Endothelial cell of umbilical vein (primary cell): ENCODE data around the gene HHATL. TPM values are rescaled to one million over a fixed set of nuclear protein-coding genes. Genes with fewer than 3 reads are reported as not detected.

Experiments used
- BruUV-seq: library from RNA; stranded (reverse); fragments of 400-500 nt; replicated peaks from 2 replicates; lab custom pipeline; 2021; lab: Mats Ljungman, UMichigan
- CTCF ChIA-PET: fragments of 300-600, 350-600 bp; sonication (Branson Sonifier 250); formaldehyde crosslinking; loops from one replicate; lab custom pipeline; 2021; ENCODE audit warnings: antibody characterized with exemption, inconsistent platforms; lab: Charles Lee
- POLR2A ChIA-PET: fragments of 300-600, 350-600 bp; sonication (Branson Sonifier 250); formaldehyde crosslinking; loops from one replicate; lab custom pipeline; 2021; ENCODE audit warnings: antibody characterized with exemption, inconsistent platforms; lab: Charles Lee
- DNase-seq: peaks from one replicate; pipeline ENCODE4 v3.0.0-alpha.2; 2011; ENCODE audit warnings: low read depth, low spot score
- FAIRE-seq: peaks from 2 replicates; lab custom pipeline; 2011; peaks lifted over from hg19 to GRCh38; lab: Jason Lieb, UNC
- H2AFZ ChIP-seq: 2 replicates; pipeline ENCODE4 v1.6.0; 2012; ENCODE audit warnings: low read depth, low read length, control low read depth, inconsistent platforms
- H3K27ac ChIP-seq: 2 replicates; pipeline ENCODE4 v1.5.1; 2011; ENCODE audit warnings: low read depth, mild to moderate bottlenecking, control low read depth, low read length, moderate library complexity; ENCODE audit not compliant: insufficient read depth
- H3K27me3 ChIP-seq, 2 experiments: 2 replicates each; pipeline versions ENCODE4 v1.6.0 to v1.6.1; 2011; ENCODE audit warnings: low read length in 2 of 2, mixed read lengths in 1 of 2; ENCODE audit not compliant: control insufficient read depth in 2 of 2, insufficient read depth in 2 of 2
- H3K36me3 ChIP-seq, 2 experiments: 2 replicates in 1 of 2; 3 replicates in 1 of 2; pipeline ENCODE4 v1.5.1; 2011; ENCODE audit warnings: low read length in 2 of 2, mild to moderate bottlenecking in 1 of 2, moderate library complexity in 1 of 2; ENCODE audit not compliant: control insufficient read depth in 2 of 2, insufficient read depth in 2 of 2; ENCODE audit errors: extremely low read depth in 1 of 2
- H3K4me1 ChIP-seq: 3 replicates; pipeline ENCODE4 v1.5.1; 2011; ENCODE audit warnings: mild to moderate bottlenecking, low read length; ENCODE audit not compliant: control insufficient read depth, insufficient read depth; ENCODE audit errors: extremely low read depth
- H3K4me2 ChIP-seq: 2 replicates; pipeline ENCODE4 v1.6.1; 2011; ENCODE audit warnings: low read length, control low read depth, mixed read lengths; ENCODE audit not compliant: insufficient read depth
- H3K4me3 ChIP-seq, 3 experiments: fragments of 200-600 bp in 1 of 3; sonication (generic), shearing (Covaris generic) in 1 of 3; replicated peaks in 1 of 3; 2 replicates each; pipeline ENCODE4 v1.5.1; 2011 to 2016; ENCODE audit warnings: control low read depth in 3 of 3, low read length in 3 of 3, mild to moderate bottlenecking in 2 of 3, inconsistent platforms in 1 of 3, low read depth in 1 of 3, moderate library complexity in 1 of 3; ENCODE audit not compliant: insufficient read depth in 1 of 3
- H3K79me2 ChIP-seq: 2 replicates; pipeline ENCODE4 v1.6.0; 2012; ENCODE audit warnings: low read length, inconsistent platforms; ENCODE audit not compliant: control insufficient read depth, insufficient read depth
- H3K9ac ChIP-seq: replicated peaks from 2 replicates; pipeline ENCODE3; 2011; ENCODE audit warnings: low read length, control low read depth; ENCODE audit not compliant: insufficient read depth; ENCODE audit errors: extremely low read depth
- H3K9me1 ChIP-seq: replicated peaks from 3 replicates; pipeline ENCODE4 v1.6.0; 2011; ENCODE audit warnings: mild to moderate bottlenecking, low read length; ENCODE audit not compliant: control insufficient read depth, insufficient read depth; ENCODE audit errors: extremely low read depth
- H3K9me3 ChIP-seq: replicated peaks from 2 replicates; pipeline ENCODE4 v1.5.1; 2012; ENCODE audit warnings: low read length, inconsistent platforms; ENCODE audit not compliant: control insufficient read depth, insufficient read depth
- H4K20me1 ChIP-seq: replicated peaks from 2 replicates; pipeline ENCODE3; 2011; ENCODE audit warnings: mild to moderate bottlenecking, low read length; ENCODE audit not compliant: control insufficient read depth, insufficient read depth; ENCODE audit errors: extremely low read depth
- EZH2 ChIP-seq: IDR thresholded peaks from 2 replicates; pipeline ENCODE4 v1.6.1; 2012; ENCODE audit warnings: borderline replicate concordance, low read depth, mild to moderate bottlenecking, moderate library complexity, low read length, inconsistent platforms; ENCODE audit not compliant: severe bottlenecking
- FOS ChIP-seq: IDR thresholded peaks from 2 replicates; pipeline ENCODE4 v1.6.1; 2011; ENCODE audit warnings: mild to moderate bottlenecking, low read length, moderate library complexity, borderline replicate concordance; ENCODE audit not compliant: insufficient read depth
- GATA2 ChIP-seq: IDR thresholded peaks from 2 replicates; pipeline ENCODE4 v1.7.0; 2011; ENCODE audit warnings: low read depth, mild to moderate bottlenecking, moderate library complexity, mixed read lengths, low read length; ENCODE audit not compliant: insufficient read length, insufficient read depth
- JUN ChIP-seq: IDR thresholded peaks from 2 replicates; pipeline ENCODE4 v1.6.1; 2011; ENCODE audit warnings: borderline replicate concordance, low read depth; ENCODE audit not compliant: insufficient read length, insufficient read depth
- MYC ChIP-seq: IDR thresholded peaks from one replicate; pipeline ENCODE4 v1.6.1; 2011; ENCODE audit warnings: mild to moderate bottlenecking, low read depth, low read length
- POLR2A ChIP-seq: IDR thresholded peaks from 2 replicates; pipeline ENCODE4 v1.6.1; 2012; ENCODE audit warnings: low read depth, mild to moderate bottlenecking, control low read depth, low read length
- POLR2AphosphoS5 ChIP-seq: IDR thresholded peaks from 2 replicates; pipeline ENCODE4 v1.6.1; 2012; ENCODE audit warnings: low read depth, mild to moderate bottlenecking, control low read depth, low read length, moderate library complexity; ENCODE audit not compliant: insufficient read depth
- dilution Hi-C: fragments of 300-500 bp; cut with MboI; formaldehyde crosslinking; loops from one replicate; pipeline ENCODE4 v1.15.0; 2019; ENCODE audit warnings: low sequenced_read_pairs; ENCODE audit not compliant: extremely low pct_ligation_motif_present
- intact Hi-C: fragments of 100-400 bp; cut with micrococcal nuclease; formaldehyde crosslinking; loops from one replicate; pipeline ENCODE4 v1.10.0; 2022
- polyA plus RNA-seq, 4 experiments: library from polyadenylated mRNA; depleted of rRNA in 3 of 4; stranded (reverse) in 3 of 4; unstranded in 1 of 4; fragments of >200 nt; gene quantifications; 2 replicates each; pipeline versions ENCODE4 v1.2.1 to v1.2.3, GENCODE V29; 2011 to 2012; ENCODE audit warnings: missing spikeins in 1 of 4
- total RNA-seq: library from RNA; stranded (reverse); gene quantifications from 2 replicates; pipeline ENCODE4 v1.2.3, GENCODE V29; 2021
- TF ChIP-seq, protein P1 (sequence below), 2 donors: IDR thresholded peaks; 1 replicate in 1 of 2; 2 replicates in 1 of 2; pipeline ENCODE4 v1.5.1; 2011; ENCODE audit warnings: low read length in 2 of 2, mild to moderate bottlenecking in 2 of 2, moderate library complexity in 2 of 2, control low read depth in 1 of 2, inconsistent platforms in 1 of 2, low read depth in 1 of 2; ENCODE audit not compliant: insufficient read depth in 1 of 2; ENCODE audit errors: extremely low read depth in 1 of 2
- TF ChIP-seq, protein P2 (sequence below): IDR thresholded peaks from 2 replicates; pipeline ENCODE4 v1.6.1; 2011; ENCODE audit not compliant: insufficient read depth, insufficient read length

HHATL gene
- total and polyA plus RNA-seq, 2 donors (not counting 3 experiments of a cell fraction or from before 2014, with no cell fraction given): not detected

DNA sequence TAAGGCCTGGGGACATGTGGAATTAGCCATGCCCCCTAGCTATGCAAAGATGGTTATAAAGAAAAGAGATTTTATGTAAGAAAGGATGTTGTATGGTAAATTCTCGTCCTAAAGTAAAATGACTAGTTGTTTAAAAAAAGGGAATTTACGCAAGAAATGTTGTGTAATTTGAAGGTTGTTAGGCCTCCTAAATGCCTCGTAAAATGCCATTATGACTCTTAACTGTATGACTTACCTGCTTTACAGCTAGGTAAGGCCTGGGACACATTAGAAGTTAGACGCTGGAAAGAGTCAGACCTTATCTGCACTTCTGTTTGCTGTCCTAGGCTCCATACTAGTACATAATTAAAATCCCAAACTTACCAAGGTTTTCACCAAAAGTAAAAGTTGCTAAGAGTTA, 17.5 kb upstream of the HHATL start:
- H3K9me3 ChIP-seq: no peaks in the 10 kb centered on the region
- no peak overlapping the region for H3K4me3 ChIP-seq
- no peak overlapping the region for H3K9ac ChIP-seq
- dilution Hi-C loops (no loop called here), intact Hi-C loops (no loop called here)
- H2AFZ ChIP-seq: no peak overlapping the region
- TF ChIP-seq POLR2AphosphoS5: no peak
- TF ChIP-seq GATA2: no peak
- TF ChIP-seq JUN: no peak
- TF ChIP-seq MYC: no peak
- TF ChIP-seq, protein P1, sequence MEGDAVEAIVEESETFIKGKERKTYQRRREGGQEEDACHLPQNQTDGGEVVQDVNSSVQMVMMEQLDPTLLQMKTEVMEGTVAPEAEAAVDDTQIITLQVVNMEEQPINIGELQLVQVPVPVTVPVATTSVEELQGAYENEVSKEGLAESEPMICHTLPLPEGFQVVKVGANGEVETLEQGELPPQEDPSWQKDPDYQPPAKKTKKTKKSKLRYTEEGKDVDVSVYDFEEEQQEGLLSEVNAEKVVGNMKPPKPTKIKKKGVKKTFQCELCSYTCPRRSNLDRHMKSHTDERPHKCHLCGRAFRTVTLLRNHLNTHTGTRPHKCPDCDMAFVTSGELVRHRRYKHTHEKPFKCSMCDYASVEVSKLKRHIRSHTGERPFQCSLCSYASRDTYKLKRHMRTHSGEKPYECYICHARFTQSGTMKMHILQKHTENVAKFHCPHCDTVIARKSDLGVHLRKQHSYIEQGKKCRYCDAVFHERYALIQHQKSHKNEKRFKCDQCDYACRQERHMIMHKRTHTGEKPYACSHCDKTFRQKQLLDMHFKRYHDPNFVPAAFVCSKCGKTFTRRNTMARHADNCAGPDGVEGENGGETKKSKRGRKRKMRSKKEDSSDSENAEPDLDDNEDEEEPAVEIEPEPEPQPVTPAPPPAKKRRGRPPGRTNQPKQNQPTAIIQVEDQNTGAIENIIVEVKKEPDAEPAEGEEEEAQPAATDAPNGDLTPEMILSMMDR (IDR thresholded peaks at IDR 0.05; ENCODE audit: extremely low read depth in 1 of 2, insufficient read depth in 1 of 2, low read depth in 1 of 2, low read length in 2 of 2): no peak
- no peak for TF ChIP-seq FOS
- TF ChIP-seq EZH2: no peak
- TF ChIP-seq POLR2A: no peak
- TF ChIP-seq, protein P2, sequence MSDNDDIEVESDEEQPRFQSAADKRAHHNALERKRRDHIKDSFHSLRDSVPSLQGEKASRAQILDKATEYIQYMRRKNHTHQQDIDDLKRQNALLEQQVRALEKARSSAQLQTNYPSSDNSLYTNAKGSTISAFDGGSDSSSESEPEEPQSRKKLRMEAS: no peak
- BruUV-seq: no TSS peak
- H3K9me1 ChIP-seq: no peaks in the 10 kb centered on the region
- H3K36me3 ChIP-seq: no peaks in the 10 kb centered on the region
- H3K79me2 ChIP-seq: no peaks in the 10 kb centered on the region
- DNase-seq (no peak), FAIRE-seq (no peak)
- peaks cover 3 to 17% of the 10 kb centered on the region in 2 experiments for H3K27me3 ChIP-seq
- H4K20me1 ChIP-seq: no peaks in the 10 kb centered on the region
- CTCF ChIA-PET: interaction anchor here (0.6 kb wide), 1 partner anchor 24 kb away, joined by 3 read pairs; no protein-coding TSS in a partner anchor
- no peak overlapping the region for H3K27ac ChIP-seq
- no peaks in the 10 kb centered on the region for H3K4me1 ChIP-seq
- POLR2A ChIA-PET: no interaction called here
- no peak overlapping the region for H3K4me2 ChIP-seq
